ENCODE results near the gene TRAF3IP1. TPM values are rescaled to one million over a fixed set of nuclear protein-coding genes. Genes with fewer than 3 reads are reported as not detected.
A peak's percentile ranks its signal among the peaks of the same experiment; 100 is the strongest.

The TRAF3IP1 gene
- total RNA-seq, 1 donor from 2014 or later: 15.1 TPM

DNA sequence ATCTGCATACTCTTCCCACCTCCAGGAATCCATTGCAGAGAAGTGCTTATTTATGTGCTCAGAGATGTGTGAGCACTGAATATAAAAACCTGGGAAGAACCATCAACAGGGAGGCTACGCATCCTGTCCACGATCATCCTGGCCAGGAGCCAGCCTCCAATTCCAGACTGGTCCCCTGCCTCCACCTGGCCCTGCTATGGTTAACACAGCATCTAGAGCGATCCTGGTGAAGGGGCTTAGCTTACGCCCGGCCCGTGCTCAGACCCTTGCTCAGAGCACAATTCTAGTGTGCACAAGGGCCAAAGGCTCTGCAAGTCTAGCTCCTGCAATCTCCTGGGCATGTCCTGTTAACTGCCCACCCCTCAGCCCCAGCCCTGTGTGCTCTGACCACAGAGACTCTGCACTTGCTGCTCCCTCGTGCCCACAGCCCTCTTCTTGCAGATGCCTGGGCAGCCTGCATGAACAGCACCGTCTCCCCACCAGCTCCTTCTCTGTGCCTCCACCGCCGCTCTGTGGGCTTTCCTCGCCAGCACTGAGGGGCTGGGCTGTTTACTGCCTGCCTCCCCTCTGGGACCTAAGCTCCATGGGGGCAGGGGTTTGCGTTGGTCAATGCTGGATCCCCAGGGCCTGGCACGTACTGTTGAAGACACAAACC lies 38.4 kb upstream of the TRAF3IP1 start:
- Mint-ChIP-seq H3K4me1 (ENCODE audit: low read depth) (peaks cover 20% of the 10 kb centered on the region), H3K27me3 (ENCODE audit: low read depth) (no peaks in the 10 kb centered on the region)
- TF ChIP-seq, protein P1, sequence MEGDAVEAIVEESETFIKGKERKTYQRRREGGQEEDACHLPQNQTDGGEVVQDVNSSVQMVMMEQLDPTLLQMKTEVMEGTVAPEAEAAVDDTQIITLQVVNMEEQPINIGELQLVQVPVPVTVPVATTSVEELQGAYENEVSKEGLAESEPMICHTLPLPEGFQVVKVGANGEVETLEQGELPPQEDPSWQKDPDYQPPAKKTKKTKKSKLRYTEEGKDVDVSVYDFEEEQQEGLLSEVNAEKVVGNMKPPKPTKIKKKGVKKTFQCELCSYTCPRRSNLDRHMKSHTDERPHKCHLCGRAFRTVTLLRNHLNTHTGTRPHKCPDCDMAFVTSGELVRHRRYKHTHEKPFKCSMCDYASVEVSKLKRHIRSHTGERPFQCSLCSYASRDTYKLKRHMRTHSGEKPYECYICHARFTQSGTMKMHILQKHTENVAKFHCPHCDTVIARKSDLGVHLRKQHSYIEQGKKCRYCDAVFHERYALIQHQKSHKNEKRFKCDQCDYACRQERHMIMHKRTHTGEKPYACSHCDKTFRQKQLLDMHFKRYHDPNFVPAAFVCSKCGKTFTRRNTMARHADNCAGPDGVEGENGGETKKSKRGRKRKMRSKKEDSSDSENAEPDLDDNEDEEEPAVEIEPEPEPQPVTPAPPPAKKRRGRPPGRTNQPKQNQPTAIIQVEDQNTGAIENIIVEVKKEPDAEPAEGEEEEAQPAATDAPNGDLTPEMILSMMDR (IDR thresholded peaks at IDR 0.05): no peak

DNA sequence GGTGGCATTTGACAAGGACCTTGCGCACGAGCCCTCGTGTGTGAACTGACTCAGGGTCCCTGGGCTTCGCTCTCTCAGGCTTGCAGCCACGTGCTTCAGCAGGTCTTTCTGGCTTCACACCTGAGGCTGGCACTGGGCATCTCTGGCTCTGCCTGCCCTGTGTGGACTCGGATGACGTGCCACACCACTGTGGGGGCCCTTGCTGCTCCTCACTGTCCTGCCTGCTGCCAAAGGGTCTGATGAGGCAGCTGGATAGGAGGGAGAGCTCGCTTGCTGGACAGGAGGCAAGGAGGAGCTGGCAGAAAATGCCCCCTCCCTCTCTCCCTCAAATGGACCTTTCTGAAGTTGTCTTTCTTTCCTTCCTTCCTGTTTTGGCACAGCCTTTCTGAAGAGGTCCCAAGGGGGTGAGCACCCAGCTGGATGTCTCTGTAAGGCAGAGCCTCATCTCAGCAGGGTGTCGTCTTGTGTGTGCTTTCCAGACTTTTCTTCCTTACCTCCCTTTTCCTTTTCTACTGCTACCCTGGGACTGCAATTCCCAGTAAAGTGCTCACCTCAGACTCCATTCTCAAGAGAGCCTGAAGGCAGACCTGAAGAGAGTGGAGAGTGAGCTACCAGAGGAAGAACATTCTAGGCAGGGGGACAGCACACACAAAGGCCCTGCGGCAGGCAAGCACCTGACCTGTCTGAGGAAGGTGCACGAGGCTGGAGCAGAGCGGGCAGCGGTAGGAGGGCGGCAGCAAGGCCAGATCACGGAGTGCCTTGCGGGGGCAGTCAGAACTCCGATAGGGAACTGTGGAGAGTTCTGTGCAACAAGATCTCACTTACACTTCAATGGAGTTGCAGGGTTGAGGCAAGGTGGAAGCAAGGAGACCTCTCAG lies 37.2 kb upstream of the TRAF3IP1 start:
- no peaks in the 10 kb centered on the region for H3K36me3 Mint-ChIP-seq (ENCODE audit: low read depth)
- H3K9me3 Mint-ChIP-seq (ENCODE audit: low read depth): no peaks in the 10 kb centered on the region
- TF ChIP-seq, protein P1 (IDR thresholded peaks at IDR 0.05): no peak
- peaks cover 30% of the 10 kb centered on the region for H3K4me1 Mint-ChIP-seq (ENCODE audit: low read depth)
- no peak for DNase-seq (ENCODE audit: low spot score)
- no peaks in the 10 kb centered on the region for H3K27me3 Mint-ChIP-seq (ENCODE audit: low read depth)
- H3K4me3 Mint-ChIP-seq (ENCODE audit: unreplicated experiment): no peak overlapping the region
- H3K27ac Mint-ChIP-seq (ENCODE audit: unreplicated experiment): no peak overlapping the region

More for the DNA sequence above, 38.4 kb upstream of the TRAF3IP1 start:
- H3K36me3 Mint-ChIP-seq (ENCODE audit: low read depth): no peaks in the 10 kb centered on the region
- H3K27ac Mint-ChIP-seq (ENCODE audit: unreplicated experiment): no peak overlapping the region
- DNase-seq (ENCODE audit: low spot score): no peak
- no peak overlapping the region for H3K4me3 Mint-ChIP-seq (ENCODE audit: unreplicated experiment)
- H3K9me3 Mint-ChIP-seq (ENCODE audit: low read depth): no peaks in the 10 kb centered on the region

DNA sequence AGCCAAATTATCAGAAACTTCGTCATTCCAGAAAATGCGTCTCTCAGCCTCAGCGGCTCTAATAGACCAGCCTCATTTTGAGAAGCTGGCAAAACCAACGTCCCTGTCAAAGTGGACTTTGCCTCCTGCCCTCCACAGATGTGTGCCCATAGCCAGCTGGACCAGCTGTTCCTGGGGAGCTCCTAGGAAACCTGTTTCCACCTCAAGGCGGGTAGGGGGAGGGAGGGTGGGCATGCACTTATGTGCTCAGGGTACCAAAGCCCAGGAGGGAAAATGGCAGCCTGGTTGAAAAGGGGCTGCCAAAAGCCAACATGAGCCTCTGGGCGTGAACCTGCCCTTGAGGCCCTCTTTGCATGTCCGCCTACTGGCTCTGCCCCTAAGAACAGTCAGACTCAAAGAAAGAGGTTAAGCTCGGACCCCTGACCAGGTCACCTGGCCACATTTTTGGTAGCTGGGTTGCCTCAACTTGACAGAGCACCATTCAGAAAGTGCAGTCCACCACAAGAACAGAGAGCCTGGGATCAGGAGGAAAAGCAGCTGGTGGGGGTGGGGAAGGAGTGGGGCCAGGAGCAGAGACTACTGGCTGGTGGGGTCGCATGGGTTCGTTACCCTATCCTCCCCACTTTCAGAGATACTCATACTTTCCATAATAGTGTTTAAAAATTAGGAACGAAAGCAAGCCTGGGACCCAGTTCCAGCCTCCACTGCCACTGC lies 35.4 kb upstream of the TRAF3IP1 start:
- no peaks in the 10 kb centered on the region for H3K27me3 Mint-ChIP-seq (ENCODE audit: low read depth)
- peak overlapping the region; percentile 92 for H3K27ac Mint-ChIP-seq (ENCODE audit: unreplicated experiment)
- TF ChIP-seq, protein P1 (IDR thresholded peaks at IDR 0.05): no peak
- no peak for DNase-seq (ENCODE audit: low spot score)
- H3K9me3 Mint-ChIP-seq (ENCODE audit: low read depth): no peaks in the 10 kb centered on the region
- H3K36me3 Mint-ChIP-seq (ENCODE audit: low read depth): no peaks in the 10 kb centered on the region
- H3K4me1 Mint-ChIP-seq (ENCODE audit: low read depth): peaks cover 35% of the 10 kb centered on the region
- no peak overlapping the region for H3K4me3 Mint-ChIP-seq (ENCODE audit: unreplicated experiment)

DNA sequence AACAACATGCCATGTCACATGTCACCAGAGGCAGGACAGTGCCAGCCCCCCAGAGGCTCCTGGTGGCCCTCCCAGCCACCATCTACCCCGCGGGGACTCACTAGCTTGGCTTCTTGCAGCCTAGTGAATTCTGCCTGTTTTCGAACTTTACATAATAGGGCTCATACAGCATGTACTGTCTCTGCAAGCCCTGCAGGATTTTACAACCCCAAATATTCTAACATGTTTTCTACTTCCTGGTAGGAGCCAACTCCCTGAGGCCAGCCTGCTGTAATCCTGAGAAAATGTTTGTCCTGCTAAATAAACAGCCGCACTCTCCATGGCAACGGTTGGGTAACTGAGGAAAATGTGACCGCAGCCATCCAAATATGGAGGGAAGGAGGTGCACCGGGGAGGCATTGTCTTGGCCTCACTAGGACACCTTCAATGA lies 34.6 kb upstream of the TRAF3IP1 start:
- Mint-ChIP-seq H3K4me3 (ENCODE audit: unreplicated experiment) (no peak overlapping the region), H3K27me3 (ENCODE audit: low read depth) (no peaks in the 10 kb centered on the region), H3K9me3 (ENCODE audit: low read depth) (no peaks in the 10 kb centered on the region), H3K36me3 (ENCODE audit: low read depth) (no peaks in the 10 kb centered on the region), H3K27ac (ENCODE audit: unreplicated experiment) (peak overlapping the region; percentile 92), H3K4me1 (ENCODE audit: low read depth) (peaks cover 35% of the 10 kb centered on the region)
- DNase-seq (ENCODE audit: low spot score): no peak
- TF ChIP-seq, protein P1 (IDR thresholded peaks at IDR 0.05): no peak

DNA sequence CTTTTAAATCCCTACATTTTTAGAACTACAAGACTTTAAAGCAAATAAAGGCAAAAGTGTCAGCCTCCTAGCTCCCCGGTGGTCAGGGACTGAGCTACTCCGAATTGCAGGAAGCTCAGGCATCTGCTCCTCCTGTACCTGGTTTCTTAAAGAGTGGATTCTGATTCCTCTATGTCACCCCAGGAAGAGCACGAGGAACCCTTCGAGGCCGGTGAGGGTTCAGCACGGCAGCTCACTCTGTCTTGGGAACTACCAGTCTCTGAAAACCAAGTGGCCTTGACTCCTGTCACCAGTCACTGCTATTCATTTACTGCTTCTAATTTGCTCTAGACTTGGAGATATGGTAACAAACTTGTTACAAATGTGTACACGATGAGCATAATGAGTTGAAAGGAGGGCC lies 34.2 kb upstream of the TRAF3IP1 start:
- H3K27me3 Mint-ChIP-seq (ENCODE audit: low read depth): no peaks in the 10 kb centered on the region
- H3K27ac Mint-ChIP-seq (ENCODE audit: unreplicated experiment): peak overlapping the region; percentile 92
- TF ChIP-seq, protein P1 (IDR thresholded peaks at IDR 0.05): no peak
- H3K4me3 Mint-ChIP-seq (ENCODE audit: unreplicated experiment): no peak overlapping the region
- H3K36me3 Mint-ChIP-seq (ENCODE audit: low read depth): no peaks in the 10 kb centered on the region
- DNase-seq (ENCODE audit: low spot score): no peak
- no peaks in the 10 kb centered on the region for H3K9me3 Mint-ChIP-seq (ENCODE audit: low read depth)
- H3K4me1 Mint-ChIP-seq (ENCODE audit: low read depth): peaks cover 35% of the 10 kb centered on the region
